Activated CD4-positive, alpha-beta T cell treated with anti-CD3 and anti-CD28 coated beads, Interleukin-2, Interleukin-4, amounts not matched to agents 100 ng/mL and 50 ng/mL, durations not matched to agents 16 hours and 8 hours (primary cell): ENCODE data around the gene PTPN23.
A peak's percentile ranks its signal among the peaks of the same experiment; 100 is the strongest.

ENCODE experiments used
- DNase-seq: peaks from one replicate; pipeline ENCODE4 v3.0.0-alpha.2; 2020; ENCODE audit warnings: low spot score

Gene PTPN23

GRCh38 chr3:47419083-47420043 is 38.5 kb downstream of the PTPN23 start:
- DNase-seq: no peak

- no peak for DNase-seq
Measured at GRCh38 chr3:47420044-47420430, 39.2 kb downstream of the PTPN23 start.

DNA sequence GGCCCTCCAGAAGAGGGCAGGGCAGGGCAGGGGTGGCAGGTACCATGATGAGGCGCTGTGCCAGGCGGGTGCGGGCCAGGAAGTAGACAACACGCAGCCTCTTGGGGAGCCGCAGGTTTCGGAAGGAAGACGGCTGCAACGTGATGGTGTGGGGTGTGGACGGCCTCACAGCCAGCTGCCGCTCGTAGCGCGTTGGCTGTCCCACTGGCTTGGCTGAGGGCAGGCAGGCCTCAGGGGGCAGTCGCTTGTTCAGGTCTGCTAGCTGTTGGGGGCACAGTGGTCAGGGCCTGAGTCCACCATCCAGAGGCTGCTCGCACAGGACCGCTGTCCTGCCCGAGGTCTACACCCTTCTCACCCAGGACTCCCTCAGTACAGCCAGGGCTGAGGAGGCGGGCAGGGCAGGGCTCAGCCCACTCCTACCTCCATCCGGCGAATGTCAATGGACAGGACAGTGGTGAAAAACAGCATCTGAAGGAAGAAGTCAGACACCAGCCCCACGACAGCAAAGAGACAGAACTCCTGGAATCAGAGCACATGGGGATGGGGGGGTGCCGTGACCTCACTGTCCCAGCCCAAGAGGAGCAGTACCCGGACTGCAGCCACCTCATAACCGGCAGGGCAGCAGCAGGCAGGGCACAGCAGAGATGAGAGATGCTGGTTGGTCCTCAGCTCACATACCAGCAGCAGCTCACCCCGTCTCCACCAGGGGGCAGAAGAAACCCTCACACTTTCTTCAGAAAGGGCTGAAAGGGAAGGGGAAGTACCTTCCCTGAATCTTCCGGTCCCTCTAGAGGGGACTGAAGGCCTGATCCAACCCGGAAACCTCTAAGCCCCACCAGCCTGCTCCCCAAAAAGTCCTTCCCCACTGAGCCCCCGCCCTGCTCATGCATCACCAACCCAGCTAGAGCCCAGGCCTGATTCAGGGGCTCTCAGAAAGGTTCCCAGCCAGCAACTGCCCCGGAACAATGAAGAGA is 40.0 kb downstream of the PTPN23 start:
- peak; percentile 94 for DNase-seq

- DNase-seq: peak; percentile 20
Measured at GRCh38 chr3:47421741-47422649, 41.2 kb downstream of the PTPN23 start.

- DNase-seq: no peak
Measured at GRCh38 chr3:47422743-47423142, 41.9 kb downstream of the PTPN23 start.

DNA sequence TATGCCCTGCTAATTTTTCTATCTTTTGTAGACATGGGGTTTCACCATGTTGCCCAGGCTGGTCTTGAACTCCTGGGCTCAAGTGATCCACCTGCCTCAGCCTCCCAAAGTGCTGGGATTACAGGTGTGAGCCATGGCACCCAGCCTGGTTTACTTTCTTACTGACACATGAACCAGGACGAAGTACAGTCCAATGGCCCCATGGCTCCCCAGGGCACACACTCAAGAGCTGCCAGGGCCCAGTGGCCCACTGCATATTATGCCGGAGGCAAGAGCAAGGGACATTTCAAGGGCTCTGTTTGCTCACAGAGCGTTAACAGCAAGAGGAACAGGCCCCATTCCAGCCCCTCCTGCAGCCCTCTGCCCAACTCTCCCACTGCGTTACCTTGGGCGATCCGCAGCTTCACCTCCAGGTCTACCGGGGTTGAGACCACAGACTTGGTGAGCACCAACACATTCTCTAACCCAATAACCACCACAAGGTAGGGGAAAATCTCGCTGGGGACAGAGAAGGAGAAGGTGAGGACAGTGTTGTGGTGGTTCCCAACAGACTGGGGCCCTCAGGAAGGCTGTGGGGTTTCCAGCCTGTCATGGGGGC is 42.8 kb downstream of the PTPN23 start:
- no peak for DNase-seq

GRCh38 chr3:47424434-47425382 is 43.9 kb downstream of the PTPN23 start:
- DNase-seq: no peak

DNA sequence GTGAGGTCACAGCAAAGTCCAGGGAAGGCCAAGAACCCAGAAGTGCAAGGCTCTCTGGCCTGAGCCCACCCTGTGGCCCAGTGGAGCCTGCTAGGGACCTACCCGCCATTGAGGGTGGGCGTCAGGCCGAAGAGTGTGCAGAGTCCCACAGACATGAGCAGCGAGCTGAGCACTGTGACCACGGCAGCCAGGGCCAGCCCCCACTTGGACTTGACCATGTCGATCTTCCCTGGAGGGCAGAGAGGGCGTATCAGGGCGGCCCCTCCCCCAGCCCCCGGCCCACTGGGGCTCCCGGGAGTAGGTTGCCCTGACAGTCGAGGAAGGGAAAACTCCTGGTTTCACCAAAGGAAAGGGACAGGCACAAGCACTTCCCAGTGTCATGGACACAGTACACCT is 44.6 kb downstream of the PTPN23 start:
- no peak for DNase-seq

DNA sequence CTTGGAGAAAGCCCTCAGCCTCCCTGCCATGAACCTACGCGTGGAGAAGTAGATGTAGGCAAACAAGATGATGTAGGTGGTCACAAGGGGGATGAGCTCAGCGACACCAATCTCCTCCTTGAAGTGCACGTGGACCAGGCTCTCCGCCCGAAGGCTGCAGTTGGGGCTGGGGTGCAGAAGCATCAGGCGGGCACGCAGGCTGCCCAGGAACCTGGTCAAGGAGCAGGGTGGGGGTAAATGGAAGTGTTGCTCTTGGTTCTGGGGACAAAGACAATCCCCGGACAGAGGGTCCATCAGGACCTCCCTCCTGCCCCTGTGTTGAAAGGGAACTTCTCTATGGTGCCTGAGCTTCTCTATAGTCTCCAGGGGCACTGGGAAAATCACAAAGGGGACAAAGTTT is 45.1 kb downstream of the PTPN23 start:
- no peak for DNase-seq

DNA sequence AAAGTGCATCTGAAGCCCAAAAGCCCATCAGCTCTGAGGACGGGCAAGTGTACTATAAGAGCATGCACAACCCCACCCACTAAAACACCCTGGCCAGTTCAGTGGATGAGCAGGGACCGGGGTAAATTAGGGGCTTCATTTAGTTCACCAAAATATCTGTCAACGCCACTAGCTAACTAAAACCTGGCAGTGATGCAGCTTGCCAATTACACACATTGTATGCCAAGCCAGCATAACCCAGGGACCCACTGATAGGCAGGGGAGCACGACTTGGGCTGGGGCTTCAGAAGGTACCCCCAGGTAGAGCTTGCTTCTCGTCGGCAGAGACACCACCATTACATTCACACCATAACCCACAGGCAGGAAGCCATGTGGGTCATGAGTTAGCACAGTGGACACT is 47.0 kb downstream of the PTPN23 start:
- no peak for DNase-seq

- DNase-seq: no peak
Measured at GRCh38 chr3:47428662-47429061, 47.8 kb downstream of the PTPN23 start.

- DNase-seq: no peak
Measured at GRCh38 chr3:47429476-47430270, 48.9 kb downstream of the PTPN23 start.

- DNase-seq: no peak
Measured at GRCh38 chr3:47430606-47431005, 49.8 kb downstream of the PTPN23 start.

GRCh38 chr3:47431225-47431624 is 50.4 kb downstream of the PTPN23 start:
- no peak for DNase-seq

DNA sequence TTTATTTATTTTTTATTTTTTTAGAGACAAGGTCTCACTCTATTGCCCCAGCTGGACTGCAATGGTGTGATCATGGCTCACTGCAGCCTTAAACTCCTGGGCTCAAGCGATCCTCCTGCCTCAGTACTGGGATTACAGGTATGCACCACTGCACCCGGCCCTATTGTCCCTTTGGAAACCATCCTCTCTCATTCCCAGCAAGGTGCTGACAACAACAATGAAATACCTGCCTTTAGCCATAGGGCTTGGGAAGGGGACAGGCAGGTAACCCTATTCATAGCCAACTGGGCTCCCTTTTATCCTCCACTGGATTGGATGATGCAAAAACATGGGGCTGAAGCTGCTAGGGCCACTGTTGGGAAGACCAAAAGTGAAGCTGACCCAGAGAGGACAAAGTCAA is 51.9 kb downstream of the PTPN23 start:
- no peak for DNase-seq

GRCh38 chr3:47433796-47434195 is 53.0 kb downstream of the PTPN23 start:
- DNase-seq: no peak

DNA sequence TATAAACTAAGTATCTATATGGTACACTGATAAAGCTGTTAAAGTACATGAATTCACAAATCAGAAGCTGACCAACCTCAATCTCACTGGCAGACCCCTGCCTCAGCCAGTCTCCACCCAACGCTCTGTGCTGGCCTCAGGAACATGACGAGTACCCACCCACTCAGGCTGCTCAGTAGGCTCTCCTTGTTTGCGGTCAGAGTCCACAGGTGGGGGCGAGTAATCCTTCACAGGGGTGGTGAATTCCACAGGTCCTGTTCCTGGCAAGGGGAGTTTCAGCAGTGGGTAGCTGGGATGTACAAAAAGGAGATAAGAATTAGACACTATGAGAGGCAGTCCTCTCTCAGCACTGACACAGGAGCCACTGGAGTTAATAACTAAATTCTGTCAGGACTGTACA is 54.0 kb downstream of the PTPN23 start:
- DNase-seq: no peak

DNA sequence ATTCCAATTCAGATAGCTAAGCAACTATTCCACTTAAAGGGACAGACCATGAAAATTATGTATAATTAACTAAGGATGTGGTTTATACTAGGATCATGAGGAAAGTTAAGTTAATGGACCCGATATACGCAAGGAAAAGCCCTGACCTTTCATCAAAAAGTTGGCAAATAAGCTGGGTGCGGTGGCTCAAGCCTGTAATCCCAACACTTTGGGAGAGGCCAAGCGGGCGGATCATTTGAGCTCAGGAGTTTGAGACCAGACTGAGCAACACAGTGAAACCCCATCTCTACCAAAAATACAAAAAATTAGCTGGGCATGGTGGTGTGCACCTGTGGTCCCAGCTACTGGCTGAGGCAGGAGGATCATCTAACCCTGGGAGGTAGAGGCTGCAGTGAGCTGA is 55.4 kb downstream of the PTPN23 start:
- no peak for DNase-seq

DNA sequence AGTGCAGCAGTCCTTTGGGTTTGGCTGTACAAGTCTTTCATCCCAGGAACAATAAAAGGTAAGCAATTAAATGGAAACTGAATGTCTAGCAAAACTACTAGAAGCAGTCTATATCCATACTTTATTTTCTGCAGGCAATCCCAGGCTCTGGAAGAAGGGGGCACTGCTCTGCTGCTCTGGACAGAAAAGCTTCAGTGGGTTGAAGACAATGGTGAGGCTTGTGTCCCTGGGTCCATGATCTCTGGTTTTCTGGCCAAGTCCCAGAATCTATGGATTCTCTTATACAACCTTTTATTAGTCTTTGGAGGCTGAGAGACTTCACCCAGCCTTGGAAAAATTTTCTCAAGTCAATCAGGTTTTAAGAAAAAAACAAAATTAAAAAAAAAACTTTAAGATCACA is 59.3 kb downstream of the PTPN23 start:
- no peak for DNase-seq
